Lung (tissue), 12 donors: ENCODE data around the gene MYADML2. TPM values are rescaled to one million over a fixed set of nuclear protein-coding genes. Genes with fewer than 3 reads are reported as not detected.

Experiments
- ATAC-seq: fragments of 200-7000 bp; cut with Tn5 transposase; one replicate; pipeline ENCODE4 v1.9.1; 2020; ENCODE audit warnings: moderate number of reproducible peaks; ENCODE audit not compliant: insufficient read depth, low FRiP score
- DNase-seq, 3 donors: peaks; one replicate each; pipeline ENCODE4 v3.0.0-alpha.2; 2013 to 2017
- H3K27ac ChIP-seq, 2 donors: one replicate each; pipeline ENCODE4 v1.5.1; 2013; ENCODE audit warnings: mild to moderate bottlenecking in 2 of 2, moderate library complexity in 2 of 2, control low read depth in 1 of 2, inconsistent platforms in 1 of 2, low read depth in 1 of 2, low read length in 1 of 2
- H3K27me3 ChIP-seq, 3 donors: one replicate each; pipeline ENCODE4 v1.5.1; 2013; ENCODE audit warnings: low read length in 2 of 3; ENCODE audit not compliant: control insufficient read depth in 3 of 3, insufficient read depth in 3 of 3
- H3K36me3 ChIP-seq, 4 donors: one replicate each; pipeline ENCODE4 v1.5.1; 2013; ENCODE audit warnings: low read length in 4 of 4, mild to moderate bottlenecking in 1 of 4, moderate library complexity in 1 of 4; ENCODE audit not compliant: control insufficient read depth in 4 of 4, insufficient read depth in 4 of 4
- H3K4me1 ChIP-seq, 5 donors: one replicate each; pipeline ENCODE4 v1.5.1; 2013; ENCODE audit warnings: low read length in 5 of 5, mild to moderate bottlenecking in 2 of 5, moderate library complexity in 1 of 5; ENCODE audit not compliant: control insufficient read depth in 5 of 5, insufficient read depth in 5 of 5
- H3K4me3 ChIP-seq: one replicate; pipeline ENCODE4 v1.5.1; 2013; ENCODE audit warnings: mild to moderate bottlenecking, control low read depth, moderate library complexity
- H3K9ac ChIP-seq, 2 donors: one replicate each; pipeline ENCODE4 v1.5.1; 2013; ENCODE audit warnings: low read length in 2 of 2, control low read depth in 1 of 2; ENCODE audit not compliant: insufficient read depth in 1 of 2
- H3K9me3 ChIP-seq, 4 donors: one replicate each; pipeline ENCODE4 v1.5.1; 2013; ENCODE audit warnings: low read length in 3 of 4, mild to moderate bottlenecking in 1 of 4, moderate library complexity in 1 of 4; ENCODE audit not compliant: control insufficient read depth in 4 of 4, insufficient read depth in 3 of 4
- WGBS, 2 donors: extraction: QIAGEN DNeasy Blood & Tissue Kit; methylation state at CpG; one replicate each; pipeline ENCODE4 v1.1.7; 2013; 5-methylcytosine and 5-hydroxymethylcytosine counted together
- polyA plus RNA-seq, 2 donors: library from polyadenylated mRNA; stranded (reverse); fragments of 200-250 nt; gene quantifications; one replicate each; pipeline ENCODE4 v1.2.1, GENCODE V29; 2013
- total RNA-seq, 2 donors: library from RNA; depleted of rRNA in 1 of 2; stranded (reverse); fragments of >200 nt in 1 of 2; gene quantifications; one replicate each; pipeline ENCODE4 v1.2.1, GENCODE V29; 2014 to 2021
- TF ChIP-seq, protein P1 (sequence below): IDR thresholded peaks from 2 replicates; pipeline ENCODE4 v1.5.1; 2012; ENCODE audit warnings: mild to moderate bottlenecking; ENCODE audit errors: control extremely low read depth, extremely low read depth
- donor health status: control.
- donor health status: control.
- donor health status: Bipolar disorder and iron deficiency.
- donor health status: healthy.
- donor health status: DM: yes; HTN: yes; CAD: no.

MYADML2 gene
- total and polyA plus RNA-seq, 4 donors: not detected

DNA sequence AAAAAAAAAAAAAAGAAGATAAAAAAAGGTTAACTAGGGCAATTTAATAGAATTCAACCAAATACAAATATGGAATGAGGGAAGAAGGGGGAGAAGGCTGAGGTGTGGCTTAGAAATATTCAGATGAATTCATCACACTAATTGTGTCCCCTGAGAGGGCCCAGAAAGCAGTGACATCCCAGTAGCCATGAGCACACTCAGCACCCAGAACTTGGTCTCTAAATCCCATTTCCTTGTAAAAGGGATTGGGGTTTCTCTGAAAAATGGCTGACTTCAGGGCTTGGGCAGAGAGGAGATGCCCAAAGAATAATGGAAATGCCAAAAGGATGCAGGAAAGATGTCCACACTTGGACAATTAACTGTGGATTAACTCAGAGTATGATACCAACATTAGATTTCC, 26.4 kb upstream of the MYADML2 start:
- Histone ChIP-seq H3K9ac (no peak overlapping the region), H3K27me3 (no peaks in the 10 kb centered on the region), H3K9me3 (no peaks in the 10 kb centered on the region), H3K27ac (no peak overlapping the region), H3K4me1 (peaks cover 0 to 14% (median 0%) of the 10 kb centered on the region in 5 donors), H3K4me3 (no peak overlapping the region), H3K36me3 (no peaks in the 10 kb centered on the region)
- ATAC-seq (no peak), DNase-seq (no peak)
- TF ChIP-seq, protein P1, sequence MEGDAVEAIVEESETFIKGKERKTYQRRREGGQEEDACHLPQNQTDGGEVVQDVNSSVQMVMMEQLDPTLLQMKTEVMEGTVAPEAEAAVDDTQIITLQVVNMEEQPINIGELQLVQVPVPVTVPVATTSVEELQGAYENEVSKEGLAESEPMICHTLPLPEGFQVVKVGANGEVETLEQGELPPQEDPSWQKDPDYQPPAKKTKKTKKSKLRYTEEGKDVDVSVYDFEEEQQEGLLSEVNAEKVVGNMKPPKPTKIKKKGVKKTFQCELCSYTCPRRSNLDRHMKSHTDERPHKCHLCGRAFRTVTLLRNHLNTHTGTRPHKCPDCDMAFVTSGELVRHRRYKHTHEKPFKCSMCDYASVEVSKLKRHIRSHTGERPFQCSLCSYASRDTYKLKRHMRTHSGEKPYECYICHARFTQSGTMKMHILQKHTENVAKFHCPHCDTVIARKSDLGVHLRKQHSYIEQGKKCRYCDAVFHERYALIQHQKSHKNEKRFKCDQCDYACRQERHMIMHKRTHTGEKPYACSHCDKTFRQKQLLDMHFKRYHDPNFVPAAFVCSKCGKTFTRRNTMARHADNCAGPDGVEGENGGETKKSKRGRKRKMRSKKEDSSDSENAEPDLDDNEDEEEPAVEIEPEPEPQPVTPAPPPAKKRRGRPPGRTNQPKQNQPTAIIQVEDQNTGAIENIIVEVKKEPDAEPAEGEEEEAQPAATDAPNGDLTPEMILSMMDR: no peak

- no peak overlapping the region for H3K4me3 ChIP-seq
- H3K36me3 ChIP-seq: no peaks in the 10 kb centered on the region
- no peak for DNase-seq
- TF ChIP-seq, protein P1: no peak
- 85 to 88% methylated on average over 12 of the region's 12 CpGs for WGBS, 2 donors
- ATAC-seq: no peak
- H3K9ac ChIP-seq: no peak overlapping the region
- H3K9me3 ChIP-seq: no peaks in the 10 kb centered on the region
- peaks cover 0 to 26% (median 14%) of the 10 kb centered on the region in 5 donors for H3K4me1 ChIP-seq
- peaks cover 0 to 4% (median 0%) of the 10 kb centered on the region in 3 donors for H3K27me3 ChIP-seq
- H3K27ac ChIP-seq: no peak overlapping the region
Observed at GRCh38 chr17:81968850-81969812, 22.1 kb upstream of the MYADML2 start.

GRCh38 chr17:81968396-81968745, 21.3 kb upstream of the MYADML2 start:
- Histone ChIP-seq H3K36me3 (no peaks in the 10 kb centered on the region), H3K4me3 (no peak overlapping the region), H3K9ac (no peak overlapping the region), H3K27me3 (peaks cover 0 to 10% (median 0%) of the 10 kb centered on the region in 3 donors), H3K27ac (no peak overlapping the region), H3K9me3 (no peaks in the 10 kb centered on the region), H3K4me1 (peaks cover 0 to 26% (median 14%) of the 10 kb centered on the region in 5 donors)
- WGBS, 2 donors: 65 to 76% methylated on average over 7 of the region's 7 CpGs
- ATAC-seq (no peak), DNase-seq (no peak)
- TF ChIP-seq, protein P1: no peak
